ENCODE measurements around the gene SLX4IP. TPM values are rescaled to one million over a fixed set of nuclear protein-coding genes. Genes with fewer than 3 reads are reported as not detected.

The SLX4IP gene
- total RNA-seq, 2 donors from 2014 or later = 4.0 to 4.6 TPM

- DNase-seq = peak; percentile 78 to 83 (median 81)
- peak within 1 kb of the TSS; percentile 91 for H3K4me3 Mint-ChIP-seq
- peak within 1 kb of the TSS; percentile 92 for H3K27ac Mint-ChIP-seq
- H3K9me3 ChIP-seq (ENCODE audit: control insufficient read depth, low read length, poor library complexity, severe bottlenecking) = no peaks in the 10 kb centered on the region
- H3K4me1 Mint-ChIP-seq = peaks cover 37% of the 10 kb centered on the region
- ATAC-seq = peak; percentile 82
- no peaks in the 10 kb centered on the region for H3K36me3 Mint-ChIP-seq (ENCODE audit: low read depth)
- no peaks in the 10 kb centered on the region for H3K27me3 Mint-ChIP-seq
These were observed 1.3 kb upstream of the SLX4IP start, which contains the start of gene MKKS for GRCh38 chr20:10433623-10434466. MKKS (minus strand) TSS chr20:10434222; CDS start chr20:10413514, 20,708 bp downstream.

GRCh38 chr20:10434467-10434831 is 656 bp upstream of the SLX4IP start:
- Mint-ChIP-seq H3K36me3 (ENCODE audit: low read depth) (no peaks in the 10 kb centered on the region), H3K4me1 (peaks cover 31% of the 10 kb centered on the region), H3K4me3 (peak overlapping the region; percentile 91), H3K27me3 (no peaks in the 10 kb centered on the region), H3K27ac (peak overlapping the region; percentile 92)
- ATAC-seq (peak; percentile 65), DNase-seq (peak; percentile 45 to 65 (median 51))
- no peaks in the 10 kb centered on the region for H3K9me3 ChIP-seq (ENCODE audit: control insufficient read depth, low read length, poor library complexity, severe bottlenecking)

GRCh38 chr20:10436053-10436699 is 1.1 kb downstream of the SLX4IP start:
- no peaks in the 10 kb centered on the region for H3K36me3 Mint-ChIP-seq (ENCODE audit: low read depth)
- no peak for DNase-seq
- peaks cover 22% of the 10 kb centered on the region for H3K4me1 Mint-ChIP-seq
- no peak for ATAC-seq
- no peaks in the 10 kb centered on the region for H3K27me3 Mint-ChIP-seq
- H3K4me3 Mint-ChIP-seq = no peak overlapping the region
- H3K27ac Mint-ChIP-seq = peak overlapping the region; percentile 92
- H3K9me3 ChIP-seq (ENCODE audit: control insufficient read depth, low read length, poor library complexity, severe bottlenecking) = no peaks in the 10 kb centered on the region

GRCh38 chr20:10438217-10438616 is 3.1 kb downstream of the SLX4IP start:
- Mint-ChIP-seq H3K27ac (peak overlapping the region; percentile 49), H3K4me1 (peaks cover 15% of the 10 kb centered on the region), H3K27me3 (no peaks in the 10 kb centered on the region), H3K4me3 (peak overlapping the region; percentile 45), H3K36me3 (ENCODE audit: low read depth) (no peaks in the 10 kb centered on the region)
- ATAC-seq = no peak
- no peak for DNase-seq
- no peaks in the 10 kb centered on the region for H3K9me3 ChIP-seq (ENCODE audit: control insufficient read depth, low read length, poor library complexity, severe bottlenecking)

GRCh38 chr20:10443936-10444335 is 8.8 kb downstream of the SLX4IP start:
- no peak for ATAC-seq
- peaks cover 20% of the 10 kb centered on the region for H3K4me1 Mint-ChIP-seq
- no peak for DNase-seq
- H3K36me3 Mint-ChIP-seq (ENCODE audit: low read depth) = peaks cover 2% of the 10 kb centered on the region
- H3K4me3 Mint-ChIP-seq = no peak overlapping the region
- H3K9me3 ChIP-seq (ENCODE audit: control insufficient read depth, low read length, poor library complexity, severe bottlenecking) = no peaks in the 10 kb centered on the region
- no peak overlapping the region for H3K27ac Mint-ChIP-seq
- no peaks in the 10 kb centered on the region for H3K27me3 Mint-ChIP-seq

GRCh38 chr20:10445758-10446157 is 10.7 kb downstream of the SLX4IP start:
- DNase-seq = no peak
- Mint-ChIP-seq H3K27me3 (no peaks in the 10 kb centered on the region), H3K27ac (peak overlapping the region; percentile 43), H3K36me3 (ENCODE audit: low read depth) (peaks cover 2% of the 10 kb centered on the region), H3K4me3 (no peak overlapping the region), H3K4me1 (peaks cover 20% of the 10 kb centered on the region)
- no peaks in the 10 kb centered on the region for H3K9me3 ChIP-seq (ENCODE audit: control insufficient read depth, low read length, poor library complexity, severe bottlenecking)
- ATAC-seq = no peak

- Mint-ChIP-seq H3K27me3 (no peaks in the 10 kb centered on the region), H3K36me3 (ENCODE audit: low read depth) (peaks cover 2% of the 10 kb centered on the region), H3K4me1 (peaks cover 21% of the 10 kb centered on the region), H3K4me3 (peak overlapping the region; percentile 60), H3K27ac (peak overlapping the region; percentile 74)
- ATAC-seq = peak; percentile 94
- DNase-seq = no peak
- H3K9me3 ChIP-seq (ENCODE audit: control insufficient read depth, low read length, poor library complexity, severe bottlenecking) = no peaks in the 10 kb centered on the region
These were observed 11.9 kb downstream of the SLX4IP start for GRCh38 chr20:10447028-10447427.

GRCh38 chr20:10448270-10449156 is 13.4 kb downstream of the SLX4IP start:
- Mint-ChIP-seq H3K4me1 (peaks cover 27% of the 10 kb centered on the region), H3K36me3 (ENCODE audit: low read depth) (peaks cover 2% of the 10 kb centered on the region), H3K4me3 (peak overlapping the region; percentile 47), H3K27ac (peak overlapping the region; percentile 74), H3K27me3 (no peaks in the 10 kb centered on the region)
- ATAC-seq (no peak), DNase-seq (no peak)
- H3K9me3 ChIP-seq (ENCODE audit: control insufficient read depth, low read length, poor library complexity, severe bottlenecking) = no peaks in the 10 kb centered on the region

GRCh38 chr20:10449270-10449669 is 14.2 kb downstream of the SLX4IP start:
- no peak overlapping the region for H3K27ac Mint-ChIP-seq
- H3K4me3 Mint-ChIP-seq = no peak overlapping the region
- DNase-seq (no peak), ATAC-seq (no peak)
- peaks cover 33% of the 10 kb centered on the region for H3K4me1 Mint-ChIP-seq
- H3K9me3 ChIP-seq (ENCODE audit: control insufficient read depth, low read length, poor library complexity, severe bottlenecking) = no peaks in the 10 kb centered on the region
- no peaks in the 10 kb centered on the region for H3K27me3 Mint-ChIP-seq
- H3K36me3 Mint-ChIP-seq (ENCODE audit: low read depth) = no peaks in the 10 kb centered on the region

GRCh38 chr20:10453241-10453640 is 18.1 kb downstream of the SLX4IP start:
- peak; percentile 89 for ATAC-seq
- H3K27me3 Mint-ChIP-seq = no peaks in the 10 kb centered on the region
- peaks cover 2% of the 10 kb centered on the region for H3K36me3 Mint-ChIP-seq (ENCODE audit: low read depth)
- H3K4me1 Mint-ChIP-seq = peaks cover 20% of the 10 kb centered on the region
- H3K4me3 Mint-ChIP-seq = peak overlapping the region; percentile 77
- peak overlapping the region; percentile 97 for H3K27ac Mint-ChIP-seq
- H3K9me3 ChIP-seq (ENCODE audit: control insufficient read depth, low read length, poor library complexity, severe bottlenecking) = no peaks in the 10 kb centered on the region
- no peak for DNase-seq

- peak overlapping the region; percentile 77 for H3K4me3 Mint-ChIP-seq
- peaks cover 6% of the 10 kb centered on the region for H3K36me3 Mint-ChIP-seq (ENCODE audit: low read depth)
- H3K27ac Mint-ChIP-seq = peak overlapping the region; percentile 97
- no peak for ATAC-seq
- peaks cover 19% of the 10 kb centered on the region for H3K4me1 Mint-ChIP-seq
- no peaks in the 10 kb centered on the region for H3K9me3 ChIP-seq (ENCODE audit: control insufficient read depth, low read length, poor library complexity, severe bottlenecking)
- no peaks in the 10 kb centered on the region for H3K27me3 Mint-ChIP-seq
- DNase-seq = no peak
These were observed 19.1 kb downstream of the SLX4IP start for GRCh38 chr20:10454151-10454750.

GRCh38 chr20:10461495-10461894 is 26.4 kb downstream of the SLX4IP start:
- Mint-ChIP-seq H3K36me3 (ENCODE audit: low read depth) (peaks cover 9% of the 10 kb centered on the region), H3K4me1 (peaks cover 3% of the 10 kb centered on the region), H3K27ac (peak overlapping the region; percentile 37), H3K27me3 (no peaks in the 10 kb centered on the region), H3K4me3 (no peak overlapping the region)
- H3K9me3 ChIP-seq (ENCODE audit: control insufficient read depth, low read length, poor library complexity, severe bottlenecking) = no peaks in the 10 kb centered on the region
- ATAC-seq (no peak), DNase-seq (no peak)

Measured in T-helper 17 cell (primary cell).